Subcutaneous abdominal adipose tissue (tissue), 5 donors: ENCODE measurements around the gene ATP1A4.

Experiments
- H3K27ac ChIP-seq: one replicate; pipeline ENCODE4 v1.7.0; 2013; ENCODE audit warnings: low read depth, mild to moderate bottlenecking, inconsistent platforms, low read length, moderate library complexity
- H3K27me3 ChIP-seq, 5 donors: one replicate each; pipeline ENCODE4 v1.7.0; 2013; ENCODE audit warnings: low read length in 5 of 5, inconsistent platforms in 1 of 5; ENCODE audit not compliant: control insufficient read depth in 5 of 5, insufficient read depth in 4 of 5
- H3K36me3 ChIP-seq, 5 donors: one replicate each; pipeline ENCODE4 v1.7.0; 2013; ENCODE audit warnings: low read length in 5 of 5; ENCODE audit not compliant: control insufficient read depth in 5 of 5, insufficient read depth in 5 of 5
- H3K4me1 ChIP-seq, 5 donors: one replicate each; pipeline ENCODE4 v1.7.0; 2013; ENCODE audit warnings: low read length in 5 of 5, mild to moderate bottlenecking in 3 of 5, moderate library complexity in 1 of 5; ENCODE audit not compliant: control insufficient read depth in 5 of 5, insufficient read depth in 5 of 5
- H3K4me3 ChIP-seq, 5 donors: one replicate each; pipeline ENCODE4 v1.7.0; 2013; ENCODE audit warnings: low read length in 5 of 5, low read depth in 1 of 5
- H3K9ac ChIP-seq, 5 donors: one replicate each; pipeline ENCODE4 v1.7.0; 2013; ENCODE audit warnings: low read length in 5 of 5, mild to moderate bottlenecking in 4 of 5, moderate library complexity in 3 of 5
- H3K9me3 ChIP-seq, 5 donors: one replicate each; pipeline ENCODE4 v1.7.0; 2013; ENCODE audit warnings: low read length in 5 of 5; ENCODE audit not compliant: control insufficient read depth in 5 of 5
- donor health status: healthy.
- donor health status: healthy.
- donor health status: healthy.
- donor health status: healthy.
- donor health status: healthy.

The ATP1A4 gene

GRCh38 chr1:160129558-160129957 lies 21.8 kb upstream of the ATP1A4 start:
- no peaks in the 10 kb centered on the region for H3K27me3 ChIP-seq
- H3K4me3 ChIP-seq, result no peak overlapping the region
- H3K27ac ChIP-seq, result peak overlapping the region; percentile 91
- no peak overlapping the region for H3K9ac ChIP-seq
- H3K9me3 ChIP-seq, result no peaks in the 10 kb centered on the region
- H3K36me3 ChIP-seq, result peaks cover 0 to 8% (median 0%) of the 10 kb centered on the region in 5 donors
- peaks cover 0 to 75% (median 45%) of the 10 kb centered on the region in 5 donors for H3K4me1 ChIP-seq

DNA sequence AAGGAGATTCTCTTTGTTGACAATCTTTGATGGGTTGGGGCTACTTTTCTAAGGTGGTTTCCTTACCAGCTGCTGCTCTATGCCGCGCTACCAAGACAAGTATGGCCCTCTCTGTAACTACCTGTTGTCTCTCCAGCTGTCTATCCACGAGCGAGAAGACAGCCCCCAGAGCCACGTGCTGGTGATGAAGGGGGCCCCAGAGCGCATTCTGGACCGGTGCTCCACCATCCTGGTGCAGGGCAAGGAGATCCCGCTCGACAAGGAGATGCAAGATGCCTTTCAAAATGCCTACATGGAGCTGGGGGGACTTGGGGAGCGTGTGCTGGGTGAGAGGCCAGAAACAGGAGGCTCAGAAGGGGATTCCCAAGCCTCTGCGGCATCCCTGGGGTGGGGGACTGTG lies 21.4 kb upstream of the ATP1A4 start:
- H3K27ac ChIP-seq, result peak overlapping the region; percentile 91
- H3K9me3 ChIP-seq, result no peaks in the 10 kb centered on the region
- H3K4me3 ChIP-seq, result no peak overlapping the region
- H3K36me3 ChIP-seq, result peaks cover 0 to 8% (median 0%) of the 10 kb centered on the region in 5 donors
- H3K27me3 ChIP-seq, result no peaks in the 10 kb centered on the region
- H3K4me1 ChIP-seq, result peaks cover 0 to 72% (median 43%) of the 10 kb centered on the region in 5 donors
- H3K9ac ChIP-seq, result no peak overlapping the region

GRCh38 chr1:160130486-160130885 lies 20.9 kb upstream of the ATP1A4 start:
- Histone ChIP-seq H3K36me3 (peaks cover 0 to 8% (median 0%) of the 10 kb centered on the region in 5 donors), H3K9ac (no peak overlapping the region), H3K27ac (peak overlapping the region; percentile 39), H3K9me3 (no peaks in the 10 kb centered on the region), H3K4me1 (peaks cover 0 to 67% (median 39%) of the 10 kb centered on the region in 5 donors), H3K27me3 (no peaks in the 10 kb centered on the region), H3K4me3 (no peak overlapping the region)

- Histone ChIP-seq H3K27ac (peak overlapping the region; percentile 39), H3K4me1 (peaks cover 0 to 63% (median 35%) of the 10 kb centered on the region in 5 donors), H3K9ac (peak overlapping the region in 1 of 5 donors; percentile 26), H3K36me3 (peaks cover 0 to 13% (median 3%) of the 10 kb centered on the region in 5 donors), H3K9me3 (no peaks in the 10 kb centered on the region), H3K4me3 (no peak overlapping the region), H3K27me3 (no peaks in the 10 kb centered on the region)
These were observed 20.5 kb upstream of the ATP1A4 start for GRCh38 chr1:160130939-160131338.

GRCh38 chr1:160131803-160132565 lies 19.4 kb upstream of the ATP1A4 start:
- Histone ChIP-seq H3K27me3 (no peaks in the 10 kb centered on the region), H3K9ac (no peak overlapping the region), H3K4me3 (no peak overlapping the region), H3K27ac (peak overlapping the region; percentile 39), H3K9me3 (no peaks in the 10 kb centered on the region), H3K4me1 (peaks cover 0 to 59% (median 35%) of the 10 kb centered on the region in 5 donors), H3K36me3 (peaks cover 0 to 23% (median 5%) of the 10 kb centered on the region in 5 donors)

DNA sequence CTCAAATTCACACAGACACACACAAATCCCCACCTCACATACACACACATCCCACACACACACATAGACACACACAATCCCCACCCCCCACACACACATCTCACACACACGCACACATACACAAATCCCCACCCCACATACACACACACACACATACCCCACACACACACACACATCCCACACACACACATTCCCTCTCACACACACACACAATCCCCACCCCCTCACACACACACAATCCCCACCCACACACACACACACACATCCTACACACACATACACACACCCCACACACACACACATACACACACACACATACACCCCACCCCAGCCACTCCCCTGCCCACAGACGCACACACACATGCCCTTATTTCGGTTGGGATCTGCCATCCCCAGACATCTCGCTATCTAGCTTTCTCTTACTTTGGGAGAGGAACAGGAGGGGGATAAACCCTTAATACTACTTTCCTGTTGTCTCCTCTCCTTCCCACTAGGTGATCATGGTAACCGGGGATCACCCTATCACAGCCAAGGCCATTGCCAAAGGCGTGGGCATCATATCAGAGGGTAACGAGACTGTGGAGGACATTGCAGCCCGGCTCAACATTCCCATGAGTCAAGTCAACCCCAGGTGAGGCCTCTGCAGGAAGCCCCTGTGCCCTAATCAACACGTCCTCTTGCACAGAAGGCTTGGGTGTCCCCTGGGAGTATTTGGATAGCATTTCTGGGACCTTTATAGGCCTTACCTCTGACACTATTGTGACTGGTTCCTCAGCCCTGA lies 17.2 kb upstream of the ATP1A4 start:
- no peaks in the 10 kb centered on the region for H3K9me3 ChIP-seq
- no peak overlapping the region for H3K9ac ChIP-seq
- peaks cover 0 to 39% (median 22%) of the 10 kb centered on the region in 5 donors for H3K4me1 ChIP-seq
- peaks cover 0 to 22% (median 5%) of the 10 kb centered on the region in 5 donors for H3K36me3 ChIP-seq
- H3K4me3 ChIP-seq, result no peak overlapping the region
- no peaks in the 10 kb centered on the region for H3K27me3 ChIP-seq
- no peak overlapping the region for H3K27ac ChIP-seq

DNA sequence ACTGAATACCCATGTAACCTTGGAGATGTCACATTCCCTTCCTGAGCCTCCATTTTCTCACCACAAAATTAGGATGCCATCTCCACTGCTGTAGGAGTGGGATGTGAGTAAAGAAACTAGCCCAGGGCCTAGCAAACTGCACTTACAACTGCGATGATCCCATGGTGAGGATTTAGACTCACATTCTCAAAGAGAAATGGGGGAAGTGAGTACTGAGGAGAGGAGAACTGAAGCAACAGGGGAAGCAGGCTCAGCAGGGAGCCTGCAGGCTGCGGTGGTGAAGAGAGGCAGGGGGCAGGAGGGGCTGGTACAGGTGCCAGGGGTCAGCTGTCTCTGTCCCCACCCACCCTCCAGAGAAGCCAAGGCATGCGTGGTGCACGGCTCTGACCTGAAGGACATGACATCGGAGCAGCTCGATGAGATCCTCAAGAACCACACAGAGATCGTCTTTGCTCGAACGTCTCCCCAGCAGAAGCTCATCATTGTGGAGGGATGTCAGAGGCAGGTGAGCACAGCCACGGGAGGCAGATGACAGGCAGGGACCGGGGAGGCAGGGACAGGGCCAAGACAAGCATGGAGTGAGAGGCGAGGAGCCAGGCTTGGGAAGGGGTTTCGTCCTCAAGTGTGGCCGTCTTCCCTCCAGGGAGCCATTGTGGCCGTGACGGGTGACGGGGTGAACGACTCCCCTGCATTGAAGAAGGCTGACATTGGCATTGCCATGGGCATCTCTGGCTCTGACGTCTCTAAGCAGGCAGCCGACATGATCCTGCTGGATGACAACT lies 16.4 kb upstream of the ATP1A4 start:
- Histone ChIP-seq H3K9ac (no peak overlapping the region), H3K27me3 (no peaks in the 10 kb centered on the region), H3K4me3 (no peak overlapping the region), H3K36me3 (peaks cover 0 to 23% (median 7%) of the 10 kb centered on the region in 5 donors), H3K9me3 (no peaks in the 10 kb centered on the region), H3K27ac (no peak overlapping the region), H3K4me1 (peaks cover 0 to 33% (median 20%) of the 10 kb centered on the region in 5 donors)

DNA sequence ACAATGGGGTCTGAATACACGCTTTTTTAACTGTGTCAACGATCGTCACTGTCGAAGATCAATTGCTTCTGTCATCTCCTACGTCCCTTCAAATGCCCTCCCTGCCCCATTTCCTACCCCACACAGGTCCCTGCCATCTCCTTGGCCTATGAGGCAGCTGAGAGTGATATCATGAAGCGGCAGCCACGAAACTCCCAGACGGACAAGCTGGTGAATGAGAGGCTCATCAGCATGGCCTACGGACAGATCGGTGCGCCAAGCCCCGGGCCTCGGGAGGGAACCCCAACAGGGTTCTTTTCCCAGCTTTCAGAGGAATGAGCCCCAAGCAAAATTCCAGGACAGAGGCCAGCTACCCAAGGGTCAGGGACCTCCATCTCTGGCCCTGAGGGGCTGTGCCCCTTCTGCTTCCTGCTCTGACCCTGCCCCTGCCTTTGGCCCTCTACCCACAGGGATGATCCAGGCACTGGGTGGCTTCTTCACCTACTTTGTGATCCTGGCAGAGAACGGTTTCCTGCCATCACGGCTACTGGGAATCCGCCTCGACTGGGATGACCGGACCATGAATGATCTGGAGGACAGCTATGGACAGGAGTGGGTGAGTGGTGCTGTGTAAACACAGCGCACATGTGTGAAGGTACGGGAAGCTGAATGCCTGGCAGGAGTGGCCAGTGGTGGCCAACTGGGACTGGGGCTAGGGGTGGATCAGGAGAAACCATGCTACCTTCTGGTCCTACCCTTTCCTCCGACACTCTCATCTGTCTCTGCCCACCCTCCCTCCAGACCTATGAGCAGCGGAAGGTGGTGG lies 15.1 kb upstream of the ATP1A4 start:
- Histone ChIP-seq H3K27ac (no peak overlapping the region), H3K4me1 (peaks cover 0 to 21% (median 12%) of the 10 kb centered on the region in 5 donors), H3K9me3 (no peaks in the 10 kb centered on the region), H3K27me3 (no peaks in the 10 kb centered on the region), H3K9ac (no peak overlapping the region), H3K4me3 (no peak overlapping the region), H3K36me3 (peaks cover 0 to 23% (median 7%) of the 10 kb centered on the region in 5 donors)

DNA sequence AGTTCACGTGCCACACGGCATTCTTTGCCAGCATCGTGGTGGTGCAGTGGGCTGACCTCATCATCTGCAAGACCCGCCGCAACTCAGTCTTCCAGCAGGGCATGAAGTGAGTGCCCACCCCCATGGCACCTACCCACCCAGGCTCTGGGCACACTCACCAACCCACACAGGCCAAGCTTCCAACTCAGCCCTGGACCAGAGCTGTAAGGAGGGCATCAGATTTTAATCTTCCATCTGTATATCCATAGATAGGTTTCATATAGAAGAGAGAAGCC lies 14.5 kb upstream of the ATP1A4 start:
- no peaks in the 10 kb centered on the region for H3K9me3 ChIP-seq
- H3K4me1 ChIP-seq, result peaks cover 0 to 15% (median 10%) of the 10 kb centered on the region in 5 donors
- no peaks in the 10 kb centered on the region for H3K27me3 ChIP-seq
- no peak overlapping the region for H3K9ac ChIP-seq
- H3K36me3 ChIP-seq, result peaks cover 0 to 23% (median 7%) of the 10 kb centered on the region in 5 donors
- no peak overlapping the region for H3K4me3 ChIP-seq
- no peak overlapping the region for H3K27ac ChIP-seq
